Measurements from ENCODE around the gene NIBAN1. TPM values are rescaled to one million over a fixed set of nuclear protein-coding genes. Genes with fewer than 3 reads are reported as not detected.

Gene NIBAN1
- total and polyA plus RNA-seq, 2 of the 8 experiments (the other 6 are each of a cell fraction or from before 2014, with no cell fraction given), result 5.7 to 15.2 TPM

GRCh38 chr1:184950227-184950626 is 24.1 kb downstream of the NIBAN1 start (continued):
- TF ChIP-seq KDM1A (IDR thresholded peaks at IDR 0.05; ENCODE audit: borderline replicate concordance, low read length) (no peak), SP4 (IDR thresholded peaks at IDR 0.05; ENCODE audit: low read length) (no peak), TAF7 (optimal IDR thresholded peaks at IDR 0.05; ENCODE audit: borderline replicate concordance, low read depth, low read length) (no peak), SIX5 (IDR thresholded peaks at IDR 0.05; ENCODE audit: low read depth, low read length) (no peak), CEBPB (IDR thresholded peaks at IDR 0.05; ENCODE audit: low read depth, low read length) (no peak), SRF (IDR thresholded peaks at IDR 0.05; ENCODE audit: low read depth, low read length) (no peak), KDM5A (IDR thresholded peaks at IDR 0.05; ENCODE audit: low read length) (no peak), CTBP2 (IDR thresholded peaks at IDR 0.05; ENCODE audit: borderline replicate concordance, insufficient read depth, insufficient read length, low read length) (no peak)
